SK-N-SH treated with all-trans-retinoic acid at 6 μM for 48 hours (cell line): ENCODE results near the gene WNT10A.

ENCODE experiments used
- ATAC-seq: fragments of 200-7000 bp; cut with Tn5 transposase; 3 replicates; pipeline ENCODE4 v1.9.1; 2020; ENCODE audit warnings: mild to moderate bottlenecking, moderate library complexity
- ARNTL ChIP-seq: fragments of 450-650 bp; formaldehyde crosslinking; IDR thresholded peaks from 2 replicates; pipeline ENCODE4 v1.5.0; 2020; ENCODE audit warnings: low read depth, mild to moderate bottlenecking, moderate library complexity, borderline replicate concordance
- CSDC2 ChIP-seq: fragments of 250-450 bp; sonication (Bioruptor Pico); IDR thresholded peaks from 2 replicates; pipeline ENCODE4 v1.5.0; 2020; ENCODE audit warnings: mild to moderate bottlenecking, moderate library complexity
- ESRRG ChIP-seq: fragments of 250-450 bp; sonication (Bioruptor Pico); IDR thresholded peaks from 2 replicates; pipeline ENCODE4 v1.6.1; 2021; ENCODE audit warnings: mild to moderate bottlenecking
- ISL1 ChIP-seq: fragments of 250-450 bp; sonication (Bioruptor Pico); IDR thresholded peaks from 2 replicates; pipeline ENCODE4 v2.1.2; 2022; ENCODE audit warnings: mild to moderate bottlenecking, moderate library complexity
- OSR1 ChIP-seq: fragments of 250-450 bp; sonication (Bioruptor Pico); IDR thresholded peaks from 2 replicates; pipeline ENCODE4 v1.8.0; 2022; ENCODE audit warnings: moderate library complexity, mild to moderate bottlenecking, inconsistent platforms
- PPARA ChIP-seq: fragments of 250-450 bp; sonication (Bioruptor Pico); IDR thresholded peaks from 2 replicates; pipeline ENCODE4 v1.5.0; 2020; ENCODE audit warnings: mild to moderate bottlenecking, borderline replicate concordance
- RARB ChIP-seq: fragments of 250-450 bp; sonication (Bioruptor Pico); IDR thresholded peaks from 2 replicates; pipeline ENCODE4 v1.8.0; 2021; ENCODE audit warnings: mild to moderate bottlenecking, moderate library complexity
- TOX ChIP-seq: fragments of 250-450 bp; sonication (Bioruptor Pico); IDR thresholded peaks from 2 replicates; pipeline ENCODE4 v1.8.0; 2021; ENCODE audit warnings: mild to moderate bottlenecking, moderate library complexity, borderline replicate concordance
- ZC3H10 ChIP-seq: fragments of 250-450 bp; sonication (Bioruptor Pico); IDR thresholded peaks from 2 replicates; pipeline ENCODE4 v1.5.1; 2021; ENCODE audit warnings: mild to moderate bottlenecking, moderate library complexity
- ZFP30 ChIP-seq: fragments of 450-650 bp; formaldehyde crosslinking; IDR thresholded peaks from 2 replicates; pipeline ENCODE4 v1.5.0; 2022; ENCODE audit warnings: mild to moderate bottlenecking, moderate library complexity
- ZNF565 ChIP-seq: fragments of 450-650 bp; formaldehyde crosslinking; conservative IDR thresholded peaks from 2 replicates; pipeline ENCODE4 v1.5.0; 2020; ENCODE audit warnings: low read depth, mild to moderate bottlenecking, moderate library complexity
- ZNF70 ChIP-seq: fragments of 450-650 bp; formaldehyde crosslinking; IDR thresholded peaks from 2 replicates; pipeline ENCODE4 v1.5.0; 2020; ENCODE audit warnings: mild to moderate bottlenecking, moderate library complexity
- ZNF8 ChIP-seq: fragments of 450-650 bp; formaldehyde crosslinking; IDR thresholded peaks from 2 replicates; pipeline ENCODE4 v1.5.0; 2020; ENCODE audit warnings: mild to moderate bottlenecking, moderate library complexity
- TF ChIP-seq, protein P1 (sequence below): fragments of 250-450 bp; sonication (Bioruptor Pico); IDR thresholded peaks from 2 replicates; pipeline ENCODE4 v1.5.0; 2020; ENCODE audit warnings: mild to moderate bottlenecking, moderate library complexity
- TF ChIP-seq, protein P2 (sequence below): fragments of 250-450 bp; sonication (Bioruptor Pico); IDR thresholded peaks from 2 replicates; pipeline ENCODE4 v1.5.1; 2021; ENCODE audit warnings: mild to moderate bottlenecking, moderate library complexity
- TF ChIP-seq, protein P3 (sequence below): fragments of 250-450 bp; sonication (Bioruptor Pico); IDR thresholded peaks from 2 replicates; pipeline ENCODE4 v1.5.1; 2020; ENCODE audit warnings: low read depth, mild to moderate bottlenecking, moderate library complexity
- TF ChIP-seq, protein P4 (sequence below): fragments of 250-450 bp; sonication (Bioruptor Pico); IDR thresholded peaks from 2 replicates; pipeline ENCODE4 v1.8.0; 2021; ENCODE audit warnings: low read depth, mild to moderate bottlenecking, moderate library complexity, borderline replicate concordance

WNT10A gene

DNA sequence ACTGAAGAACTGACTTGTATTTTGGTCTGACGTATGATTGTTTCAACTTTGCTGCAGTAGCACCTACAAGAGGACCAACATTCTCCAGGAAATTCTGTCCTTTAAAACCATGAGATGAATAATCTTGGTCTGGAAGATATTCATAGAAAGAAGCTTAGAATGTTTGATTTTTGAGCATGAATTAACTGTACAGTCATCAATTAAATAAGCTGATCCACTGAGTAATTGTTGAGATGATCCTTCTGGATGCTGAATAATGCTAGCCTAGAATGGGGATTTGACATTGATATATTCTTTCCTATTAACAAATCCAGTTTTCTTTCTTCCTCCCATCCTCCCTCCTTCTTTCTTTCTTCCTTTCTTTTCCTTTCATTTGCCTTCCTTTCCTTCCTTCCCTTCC, 39.9 kb downstream of the WNT10A start:
- no peak for ATAC-seq
- TF ChIP-seq, protein P1, sequence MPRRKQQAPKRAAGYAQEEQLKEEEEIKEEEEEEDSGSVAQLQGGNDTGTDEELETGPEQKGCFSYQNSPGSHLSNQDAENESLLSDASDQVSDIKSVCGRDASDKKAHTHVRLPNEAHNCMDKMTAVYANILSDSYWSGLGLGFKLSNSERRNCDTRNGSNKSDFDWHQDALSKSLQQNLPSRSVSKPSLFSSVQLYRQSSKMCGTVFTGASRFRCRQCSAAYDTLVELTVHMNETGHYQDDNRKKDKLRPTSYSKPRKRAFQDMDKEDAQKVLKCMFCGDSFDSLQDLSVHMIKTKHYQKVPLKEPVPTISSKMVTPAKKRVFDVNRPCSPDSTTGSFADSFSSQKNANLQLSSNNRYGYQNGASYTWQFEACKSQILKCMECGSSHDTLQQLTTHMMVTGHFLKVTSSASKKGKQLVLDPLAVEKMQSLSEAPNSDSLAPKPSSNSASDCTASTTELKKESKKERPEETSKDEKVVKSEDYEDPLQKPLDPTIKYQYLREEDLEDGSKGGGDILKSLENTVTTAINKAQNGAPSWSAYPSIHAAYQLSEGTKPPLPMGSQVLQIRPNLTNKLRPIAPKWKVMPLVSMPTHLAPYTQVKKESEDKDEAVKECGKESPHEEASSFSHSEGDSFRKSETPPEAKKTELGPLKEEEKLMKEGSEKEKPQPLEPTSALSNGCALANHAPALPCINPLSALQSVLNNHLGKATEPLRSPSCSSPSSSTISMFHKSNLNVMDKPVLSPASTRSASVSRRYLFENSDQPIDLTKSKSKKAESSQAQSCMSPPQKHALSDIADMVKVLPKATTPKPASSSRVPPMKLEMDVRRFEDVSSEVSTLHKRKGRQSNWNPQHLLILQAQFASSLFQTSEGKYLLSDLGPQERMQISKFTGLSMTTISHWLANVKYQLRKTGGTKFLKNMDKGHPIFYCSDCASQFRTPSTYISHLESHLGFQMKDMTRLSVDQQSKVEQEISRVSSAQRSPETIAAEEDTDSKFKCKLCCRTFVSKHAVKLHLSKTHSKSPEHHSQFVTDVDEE (CRISPR knock-in tag), result no peak
- no peak for TF ChIP-seq ZFP30 (CRISPR knock-in tag)
- TF ChIP-seq ZNF565, result no peak
- no peak for TF ChIP-seq ZNF8 (CRISPR knock-in tag)

DNA sequence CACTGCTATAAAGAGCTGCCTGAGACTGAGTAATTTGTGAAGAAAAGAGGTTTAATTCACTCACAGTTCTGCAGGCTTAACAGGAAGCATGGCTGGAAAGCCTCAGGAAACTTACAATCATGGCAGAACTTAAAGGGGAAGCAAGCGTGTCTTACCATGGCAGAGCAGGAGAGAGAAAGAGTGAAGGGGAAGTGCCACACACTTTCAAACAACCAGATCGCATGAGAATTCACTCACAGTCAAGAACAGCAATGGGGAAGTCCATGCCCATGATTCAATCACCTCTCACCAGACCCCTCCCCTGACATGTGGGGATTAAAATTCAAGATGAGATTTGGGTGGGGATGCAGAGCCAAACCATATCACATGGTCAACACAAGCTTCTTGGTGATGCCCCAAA, 44.1 kb downstream of the WNT10A start:
- ATAC-seq, result no peak
- TF ChIP-seq CSDC2 (CRISPR knock-in tag) (no peak), TOX (no peak), PPARA (CRISPR knock-in tag) (no peak)

DNA sequence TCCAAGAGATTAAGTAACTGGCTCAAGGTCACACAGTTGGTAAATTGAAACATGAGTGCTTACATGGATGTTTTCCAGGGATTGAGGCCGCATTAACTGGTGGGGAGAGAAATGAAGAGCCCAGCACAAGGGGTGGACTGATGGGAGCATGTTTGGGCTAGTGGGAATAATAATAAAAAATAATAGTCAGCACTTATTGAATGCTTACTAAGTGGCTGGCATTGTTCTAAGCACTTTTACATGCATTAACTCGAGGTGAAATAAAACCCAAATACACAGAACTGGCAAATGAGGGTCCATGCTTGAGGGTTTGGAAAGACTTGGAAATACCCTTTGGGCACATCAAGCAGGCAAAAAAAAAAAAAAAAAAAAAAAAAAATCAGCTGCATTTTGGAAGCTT, 44.8 kb downstream of the WNT10A start:
- no peak for ATAC-seq
- TF ChIP-seq ZC3H10 (CRISPR knock-in tag) (no peak), ISL1 (no peak), RARB (CRISPR knock-in tag) (no peak), ZNF8 (CRISPR knock-in tag) (no peak), ZNF70 (CRISPR knock-in tag) (no peak)
- TF ChIP-seq, protein P2, sequence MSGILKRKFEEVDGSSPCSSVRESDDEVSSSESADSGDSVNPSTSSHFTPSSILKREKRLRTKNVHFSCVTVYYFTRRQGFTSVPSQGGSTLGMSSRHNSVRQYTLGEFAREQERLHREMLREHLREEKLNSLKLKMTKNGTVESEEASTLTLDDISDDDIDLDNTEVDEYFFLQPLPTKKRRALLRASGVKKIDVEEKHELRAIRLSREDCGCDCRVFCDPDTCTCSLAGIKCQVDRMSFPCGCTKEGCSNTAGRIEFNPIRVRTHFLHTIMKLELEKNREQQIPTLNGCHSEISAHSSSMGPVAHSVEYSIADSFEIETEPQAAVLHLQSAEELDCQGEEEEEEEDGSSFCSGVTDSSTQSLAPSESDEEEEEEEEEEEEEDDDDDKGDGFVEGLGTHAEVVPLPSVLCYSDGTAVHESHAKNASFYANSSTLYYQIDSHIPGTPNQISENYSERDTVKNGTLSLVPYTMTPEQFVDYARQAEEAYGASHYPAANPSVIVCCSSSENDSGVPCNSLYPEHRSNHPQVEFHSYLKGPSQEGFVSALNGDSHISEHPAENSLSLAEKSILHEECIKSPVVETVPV, result no peak
- TF ChIP-seq, protein P1 (CRISPR knock-in tag), result no peak

DNA sequence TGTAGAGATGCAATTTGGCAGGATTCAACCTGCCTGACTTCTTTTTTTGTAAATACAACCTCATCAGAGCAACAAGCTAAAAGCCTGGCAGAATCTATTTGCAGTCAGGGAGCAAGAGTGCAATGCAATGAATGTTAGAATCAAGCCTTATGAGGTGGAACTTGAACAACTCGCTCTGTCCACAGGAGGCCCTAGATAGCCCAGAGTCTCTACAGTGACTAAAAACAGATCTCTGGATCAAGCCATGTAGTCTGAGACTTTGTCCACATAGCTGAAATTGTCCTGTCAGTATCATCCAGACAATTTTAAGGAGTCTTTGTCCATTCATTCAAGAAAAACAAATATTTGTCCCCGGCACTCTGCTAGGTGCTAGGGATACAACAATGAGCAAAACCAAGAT, 46.8 kb downstream of the WNT10A start:
- TF ChIP-seq ZNF70 (CRISPR knock-in tag), result no peak
- TF ChIP-seq PPARA (CRISPR knock-in tag), result no peak
- TF ChIP-seq ZNF8 (CRISPR knock-in tag), result no peak
- no peak for TF ChIP-seq ISL1
- no peak for TF ChIP-seq CSDC2 (CRISPR knock-in tag)
- no peak for TF ChIP-seq TOX
- TF ChIP-seq ESRRG (CRISPR knock-in tag), result no peak
- TF ChIP-seq ZC3H10 (CRISPR knock-in tag), result no peak
- no peak for TF ChIP-seq ZFP30 (CRISPR knock-in tag)
- no peak for TF ChIP-seq ARNTL (CRISPR knock-in tag)
- TF ChIP-seq, protein P2, result no peak
- TF ChIP-seq, protein P3, sequence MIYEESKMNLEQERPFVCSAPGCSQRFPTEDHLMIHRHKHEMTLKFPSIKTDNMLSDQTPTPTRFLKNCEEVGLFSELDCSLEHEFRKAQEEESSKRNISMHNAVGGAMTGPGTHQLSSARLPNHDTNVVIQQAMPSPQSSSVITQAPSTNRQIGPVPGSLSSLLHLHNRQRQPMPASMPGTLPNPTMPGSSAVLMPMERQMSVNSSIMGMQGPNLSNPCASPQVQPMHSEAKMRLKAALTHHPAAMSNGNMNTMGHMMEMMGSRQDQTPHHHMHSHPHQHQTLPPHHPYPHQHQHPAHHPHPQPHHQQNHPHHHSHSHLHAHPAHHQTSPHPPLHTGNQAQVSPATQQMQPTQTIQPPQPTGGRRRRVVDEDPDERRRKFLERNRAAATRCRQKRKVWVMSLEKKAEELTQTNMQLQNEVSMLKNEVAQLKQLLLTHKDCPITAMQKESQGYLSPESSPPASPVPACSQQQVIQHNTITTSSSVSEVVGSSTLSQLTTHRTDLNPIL, result no peak
- TF ChIP-seq, protein P4, sequence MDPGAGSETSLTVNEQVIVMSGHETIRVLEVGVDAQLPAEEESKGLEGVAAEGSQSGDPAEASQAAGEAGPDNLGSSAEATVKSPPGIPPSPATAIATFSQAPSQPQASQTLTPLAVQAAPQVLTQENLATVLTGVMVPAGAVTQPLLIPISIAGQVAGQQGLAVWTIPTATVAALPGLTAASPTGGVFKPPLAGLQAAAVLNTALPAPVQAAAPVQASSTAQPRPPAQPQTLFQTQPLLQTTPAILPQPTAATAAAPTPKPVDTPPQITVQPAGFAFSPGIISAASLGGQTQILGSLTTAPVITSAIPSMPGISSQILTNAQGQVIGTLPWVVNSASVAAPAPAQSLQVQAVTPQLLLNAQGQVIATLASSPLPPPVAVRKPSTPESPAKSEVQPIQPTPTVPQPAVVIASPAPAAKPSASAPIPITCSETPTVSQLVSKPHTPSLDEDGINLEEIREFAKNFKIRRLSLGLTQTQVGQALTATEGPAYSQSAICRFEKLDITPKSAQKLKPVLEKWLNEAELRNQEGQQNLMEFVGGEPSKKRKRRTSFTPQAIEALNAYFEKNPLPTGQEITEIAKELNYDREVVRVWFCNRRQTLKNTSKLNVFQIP (CRISPR knock-in tag), result no peak
- no peak for TF ChIP-seq OSR1 (CRISPR knock-in tag)
- no peak for ATAC-seq
